Measurements from ENCODE around the gene TMEM126B.
A peak's percentile ranks its signal among the peaks of the same experiment; 100 is the strongest.
"Not testable (repeated sequence)": the region's sequence is repeated elsewhere in the genome, so short reads cannot be mapped to it uniquely, and the experiment has no call there.

The TMEM126B gene

GRCh38 chr11:85627998-85628770, at the start of gene TMEM126B:
Gene TMEM126B (plus strand): TSS chr11:85628593. CDS start chr11:85628608, 15 bp downstream.
- peak; percentile 96 for DNase-seq (ENCODE audit: low read depth)

GRCh38 chr11:85582111-85582510, 46.3 kb upstream of the TMEM126B start:
- no peak for DNase-seq (ENCODE audit: low read depth)

GRCh38 chr11:85589373-85589772, 39.0 kb upstream of the TMEM126B start:
- DNase-seq (ENCODE audit: low read depth) = no peak

GRCh38 chr11:85590848-85591483, 37.4 kb upstream of the TMEM126B start:
- no peak for DNase-seq (ENCODE audit: low read depth)

GRCh38 chr11:85595285-85595884, 33.0 kb upstream of the TMEM126B start:
- no peak for DNase-seq (ENCODE audit: low read depth)

- DNase-seq (ENCODE audit: low read depth) = no peak
These were observed 31.5 kb upstream of the TMEM126B start for GRCh38 chr11:85596886-85597285.

- DNase-seq (ENCODE audit: low read depth) = no peak
These were observed 29.3 kb upstream of the TMEM126B start for GRCh38 chr11:85599083-85599482.

GRCh38 chr11:85602526-85603213, 25.7 kb upstream of the TMEM126B start:
- no peak for DNase-seq (ENCODE audit: low read depth)

- DNase-seq (ENCODE audit: low read depth) = no peak
These were observed 25.2 kb upstream of the TMEM126B start for GRCh38 chr11:85603220-85603619.

GRCh38 chr11:85606237-85606636, 22.2 kb upstream of the TMEM126B start:
- DNase-seq (ENCODE audit: low read depth) = not testable (repeated sequence)

- not testable (repeated sequence) for DNase-seq (ENCODE audit: low read depth)
These were observed 19.8 kb upstream of the TMEM126B start for GRCh38 chr11:85608621-85609020.

- DNase-seq (ENCODE audit: low read depth) = not testable (repeated sequence)
These were observed 19.1 kb upstream of the TMEM126B start for GRCh38 chr11:85609286-85609685.

- not testable (repeated sequence) for DNase-seq (ENCODE audit: low read depth)
These were observed 16.8 kb upstream of the TMEM126B start for GRCh38 chr11:85611643-85612042.

GRCh38 chr11:85619499-85619898, 8.9 kb upstream of the TMEM126B start:
- no peak for DNase-seq (ENCODE audit: low read depth)

GRCh38 chr11:85620256-85620655, 8.1 kb upstream of the TMEM126B start:
- no peak for DNase-seq (ENCODE audit: low read depth)

GRCh38 chr11:85626496-85626895, 1.9 kb upstream of the TMEM126B start:
- no peak for DNase-seq (ENCODE audit: low read depth)

GRCh38 chr11:85627332-85627997, 928 bp upstream of the TMEM126B start, which contains the start of gene DLG2:
Gene DLG2 (minus strand): TSS chr11:85627344.
- DNase-seq (ENCODE audit: low read depth) = no peak

GRCh38 chr11:85628771-85629341, 463 bp downstream of the TMEM126B start:
- no peak for DNase-seq (ENCODE audit: low read depth)

GRCh38 chr11:85634747-85635146, 6.4 kb downstream of the TMEM126B start:
- DNase-seq (ENCODE audit: low read depth) = no peak

GRCh38 chr11:85643191-85643614, 14.8 kb downstream of the TMEM126B start:
- DNase-seq (ENCODE audit: low read depth) = no peak

GRCh38 chr11:85647078-85647477, 18.7 kb downstream of the TMEM126B start:
- DNase-seq (ENCODE audit: low read depth) = no peak

All from stimulated activated CD8-positive, alpha-beta memory T cell treated with anti-CD3 and anti-CD28 coated beads, Interleukin-4, amount 100 ng/mL, for 24 hours (primary cell).